Ovary (tissue), 9 donors: ENCODE measurements around the gene GABRB1. TPM values are rescaled to one million over a fixed set of nuclear protein-coding genes. Genes with fewer than 3 reads are reported as not detected.

Source experiments
- DNase-seq, 5 donors: peaks; one replicate each; pipeline ENCODE4 v3.0.0-alpha.2; 2019 to 2020
- H3K27ac ChIP-seq, 2 donors: fragments of 200-600 bp; one replicate each; pipeline versions ENCODE4 v1.5.1 to v1.8.0; 2019 to 2022
- H3K27me3 ChIP-seq: fragments of 200-600 bp; one replicate; pipeline ENCODE4 v1.8.0; 2022
- H3K36me3 ChIP-seq: fragments of 200-600 bp; sonication (generic); one replicate; pipeline ENCODE4 v1.5.1; 2019
- H3K4me1 ChIP-seq: one replicate; pipeline ENCODE4 v1.8.1; 2013; ENCODE audit warnings: mild to moderate bottlenecking, moderate library complexity; ENCODE audit not compliant: insufficient read depth
- H3K4me3 ChIP-seq: fragments of 200-600 bp; sonication (generic); one replicate; pipeline ENCODE4 v1.5.1; 2017
- H3K9me3 ChIP-seq, 2 donors: fragments of 200-600 bp in 1 of 2; sonication (generic) in 1 of 2; one replicate each; pipeline versions ENCODE4 v1.5.1 to v1.8.1; 2013 to 2019; ENCODE audit warnings: mild to moderate bottlenecking in 1 of 2, moderate library complexity in 1 of 2
- CTCF ChIP-seq, 3 donors: fragments of 450-650 bp in 2 of 3; fragments of 200-600 bp in 1 of 3; IDR thresholded peaks; one replicate each; pipeline versions ENCODE4 v1.5.1 to v1.8.0; 2016 to 2022; ENCODE audit warnings: antibody characterized with exemption in 3 of 3, mild to moderate bottlenecking in 1 of 3
- EP300 ChIP-seq: sonication (generic); formaldehyde crosslinking; IDR thresholded peaks from one replicate; pipeline ENCODE4 v1.6.1; 2017; ENCODE audit warnings: antibody characterized with exemption
- POLR2A ChIP-seq: fragments of 450-650 bp; IDR thresholded peaks from one replicate; pipeline ENCODE4 v1.6.1; 2017; ENCODE audit warnings: antibody characterized with exemption, mild to moderate bottlenecking, moderate library complexity
- WGBS, 3 donors: extraction: QIAGEN DNeasy Blood & Tissue Kit in 1 of 3; methylation state at CpG; one replicate each; pipeline versions ENCODE4 v1.1.5 to v1.1.7; 2013 to 2017; 5-methylcytosine and 5-hydroxymethylcytosine counted together
- intact Hi-C, 4 donors: fragments of 100-400 bp; cut with DNase I; formaldehyde crosslinking; loops; one replicate each; pipeline versions ENCODE4 v1.11.0 to v1.15.1; 2022 to 2023
- polyA plus RNA-seq, 2 donors: library from polyadenylated mRNA; stranded (reverse); fragments of 200-250 nt in 1 of 2; fragments of 350-450 nt in 1 of 2; fragmentation: Illumina TruSeq in 1 of 2; extraction: RNeasy Lipid Tissue Mini Kit (QIAGEN cat#74804) in 1 of 2; gene quantifications; one replicate each; pipeline ENCODE4 v1.2.3, GENCODE V29; 2013 to 2014
- total RNA-seq, 7 donors: library from RNA; depleted of rRNA in 2 of 7; stranded (reverse); fragments of >200 nt in 2 of 7; fragmentation: NEBNext Ultra II Directional in 3 of 7; extraction: Animal tissue kit (Norgen Biotek cat#: 25700) in 3 of 7; gene quantifications; one replicate each; pipeline versions ENCODE4 v1.1.0 to v1.2.4, GENCODE V29; 2016 to 2023
- donor health status: DM: no; HTN: no; CAD: no; lungs with moderate emphysema.
- donor health status: DM: no; HTN: no; CAD: no.
- donor health status: Bipolar disorder and iron deficiency.
- donor health status: DM: yes; HTN: yes; CAD: no.
- donor health status: DM: no; HTN: no; CAD: no.
- donor health status: DM: yes; HTN: yes; CAD: no.

GABRB1 gene
- total and polyA plus RNA-seq, 9 donors: 0.23 to 0.43 TPM; not detected in 7

- Histone ChIP-seq H3K4me3 (no peak overlapping the region), H3K27me3 (no peaks in the 10 kb centered on the region), H3K27ac (no peak overlapping the region), H3K36me3 (no peaks in the 10 kb centered on the region), H3K9me3 (no peaks in the 10 kb centered on the region), H3K4me1 (no peaks in the 10 kb centered on the region)
- intact Hi-C loops: no loop called here
- no peak for DNase-seq
- TF ChIP-seq CTCF (IDR thresholded peaks at IDR 0.05): no peak
- WGBS, 3 donors: 77 to 86% (median 79%) methylated on average over 1 of the region's 1 CpG
These were observed 13.9 kb downstream of the GABRB1 start for GRCh38 chr4:47045261-47045660.

GRCh38 chr4:47049347-47049746 is 18.0 kb downstream of the GABRB1 start:
- TF ChIP-seq POLR2A: no peak
- TF ChIP-seq CTCF (IDR thresholded peaks at IDR 0.05): no peak
- no peak for TF ChIP-seq EP300
- H3K36me3 ChIP-seq: no peaks in the 10 kb centered on the region
- 52 to 56% (median 55%) methylated on average over 3 of the region's 3 CpGs for WGBS, 3 donors

GRCh38 chr4:47050761-47051725 is 19.7 kb downstream of the GABRB1 start:
- no peak overlapping the region for H3K27ac ChIP-seq
- 5% methylated on average over 3 of the region's 3 CpGs for WGBS, 3 donors
- DNase-seq: no peak
- H3K36me3 ChIP-seq: no peaks in the 10 kb centered on the region
- no peaks in the 10 kb centered on the region for H3K27me3 ChIP-seq
- TF ChIP-seq CTCF (IDR thresholded peaks at IDR 0.05) (no peak), EP300 (no peak), POLR2A (no peak)
- intact Hi-C loops: no loop called here
- no peaks in the 10 kb centered on the region for H3K9me3 ChIP-seq
- H3K4me1 ChIP-seq: no peaks in the 10 kb centered on the region
- H3K4me3 ChIP-seq: no peak overlapping the region

More at GRCh38 chr4:47049347-47049746, 18.0 kb downstream of the GABRB1 start:
- no peak overlapping the region for H3K4me3 ChIP-seq
- no peaks in the 10 kb centered on the region for H3K9me3 ChIP-seq
- no peak overlapping the region for H3K27ac ChIP-seq
- intact Hi-C loops: no loop called here
- no peak for DNase-seq
- no peaks in the 10 kb centered on the region for H3K27me3 ChIP-seq
- H3K4me1 ChIP-seq: no peaks in the 10 kb centered on the region

- no peaks in the 10 kb centered on the region for H3K27me3 ChIP-seq
- no peaks in the 10 kb centered on the region for H3K36me3 ChIP-seq
- H3K4me3 ChIP-seq: no peak overlapping the region
- H3K27ac ChIP-seq: no peak overlapping the region
- TF ChIP-seq CTCF (IDR thresholded peaks at IDR 0.05): no peak
- no peak for TF ChIP-seq POLR2A
- TF ChIP-seq EP300: no peak
- intact Hi-C loops: no loop called here
- H3K9me3 ChIP-seq: no peaks in the 10 kb centered on the region
- no peaks in the 10 kb centered on the region for H3K4me1 ChIP-seq
- WGBS, 3 donors: 81 to 93% (median 91%) methylated on average over 2 of the region's 2 CpGs
- no peak for DNase-seq
These were observed 22.1 kb downstream of the GABRB1 start for GRCh38 chr4:47053485-47053884.
